Stimulated activated CD4-positive, alpha-beta T cell treated with anti-CD3 and anti-CD28 coated beads, Interleukin-15, amount 100 ng/mL, for 1 hour (primary cell): ENCODE results near the gene SCMH1.

Experiments
- DNase-seq, 2 donors: peaks; one replicate each; pipeline ENCODE4 v3.0.0-alpha.2; 2020; ENCODE audit warnings: low read depth in 1 of 2, low spot score in 1 of 2

SCMH1 gene

DNA sequence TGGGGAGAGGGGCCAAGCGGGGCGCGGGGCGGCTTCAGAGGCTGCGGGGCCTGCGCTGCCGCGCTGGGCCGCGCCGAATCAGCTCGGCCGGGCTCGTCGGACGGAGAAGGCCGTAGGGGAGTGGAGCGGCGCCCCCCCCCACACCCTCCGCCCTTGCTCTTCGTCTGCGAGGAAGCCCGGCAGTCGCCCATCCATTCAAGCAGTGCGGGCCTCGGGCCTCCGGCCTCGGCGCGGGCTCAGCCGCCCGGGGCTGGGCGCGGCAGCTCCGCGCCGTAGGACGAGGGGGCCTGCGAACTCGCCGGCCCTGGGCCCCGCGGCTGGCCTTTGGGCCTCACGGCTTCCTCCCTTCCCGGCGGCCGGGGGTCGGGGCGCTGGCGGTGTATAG, 262.0 kb downstream of the SCMH1 start:
- DNase-seq, result no peak

DNA sequence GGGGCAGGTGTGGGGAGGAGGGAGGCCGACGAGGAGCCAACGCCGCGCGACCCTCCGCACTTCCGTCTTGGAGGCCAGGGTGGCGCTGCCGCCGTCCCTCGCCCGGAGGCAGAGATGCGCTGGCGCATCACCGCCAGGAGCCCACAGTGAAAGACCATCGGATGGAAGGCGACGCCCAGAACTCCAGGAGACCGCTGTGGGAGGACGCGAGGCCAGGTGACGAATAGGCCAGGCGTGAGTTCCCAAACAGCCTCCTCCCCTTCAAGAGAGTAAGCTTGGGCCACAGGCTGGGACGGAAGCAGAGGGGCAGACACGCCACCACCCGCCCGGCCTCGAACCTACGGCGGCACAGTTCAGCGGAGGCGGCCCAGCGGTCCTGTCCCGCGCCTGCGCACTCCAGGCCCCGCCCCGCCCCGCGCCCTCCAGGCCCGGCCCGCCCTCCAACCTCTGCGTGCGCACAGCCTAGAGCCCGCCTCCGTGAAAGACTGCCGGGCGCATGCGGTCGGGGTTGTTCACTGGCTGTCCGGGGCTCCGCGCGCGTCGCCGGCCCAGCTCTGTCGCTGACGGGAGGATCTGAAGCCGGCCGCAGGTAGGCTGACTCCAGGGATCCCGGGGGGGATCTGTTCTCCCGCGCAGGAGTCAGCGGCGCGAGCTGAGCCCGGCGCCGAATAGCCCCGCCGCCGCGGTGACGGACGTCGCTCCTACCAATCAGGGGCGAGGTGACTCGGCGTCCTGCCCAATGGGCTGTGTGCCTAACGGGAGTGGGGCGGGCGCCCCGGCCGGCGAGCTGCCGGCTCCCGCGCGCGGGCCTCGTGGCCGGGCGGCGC, 262.7 kb downstream of the SCMH1 start, which contains the start of gene CTPS1:
TSS of gene CTPS1 (plus strand) at position 456 of the 827 bp plus-strand sequence. CDS start 3,595 bp downstream, outside the sequence.
- DNase-seq, result peak; percentile 94 to 96

DNA sequence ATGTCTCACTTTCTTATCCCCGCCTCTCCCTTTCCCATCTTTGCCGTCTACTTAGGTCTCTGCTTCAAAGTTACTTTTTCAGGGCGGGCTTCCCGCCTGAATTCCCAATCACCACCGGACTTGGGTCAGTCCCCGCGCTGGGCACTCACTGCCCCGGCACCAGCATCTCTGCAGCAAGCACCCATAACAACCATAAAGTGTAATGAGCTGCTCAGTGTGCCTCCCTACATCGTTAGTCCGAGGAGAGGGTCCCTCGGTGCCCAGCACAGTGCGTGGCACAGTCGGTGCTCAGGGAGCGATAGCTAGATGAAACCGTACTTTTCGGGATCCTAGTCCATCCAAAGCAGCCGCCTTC, 263.2 kb downstream of the SCMH1 start:
- DNase-seq, result no peak

DNA sequence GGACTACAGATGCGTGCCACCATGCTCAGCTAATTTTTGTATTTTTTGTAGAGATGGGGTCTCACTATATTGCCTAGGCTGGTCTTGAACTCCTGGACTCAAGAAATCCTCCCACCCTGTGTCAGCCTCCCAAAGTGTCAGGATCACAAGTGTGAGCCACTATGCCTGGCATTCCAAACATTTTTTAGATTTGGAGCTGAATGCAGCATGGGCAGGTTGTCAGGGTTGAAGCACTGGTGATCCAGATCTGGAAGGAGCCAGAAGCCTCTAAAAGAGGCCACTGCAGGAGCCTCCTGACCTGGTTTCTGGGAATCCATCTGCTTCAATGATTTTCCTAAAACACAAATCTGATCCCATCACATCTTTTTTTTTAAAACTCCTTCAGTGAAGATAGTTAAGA, 264.4 kb downstream of the SCMH1 start:
- DNase-seq, result no peak
